Hepatocyte (in vitro differentiated cells): Measurements from ENCODE around the gene CDH22. TPM values are rescaled to one million over a fixed set of nuclear protein-coding genes. Genes with fewer than 3 reads are reported as not detected.

ENCODE experiments used
- DNase-seq: peaks from one replicate; pipeline ENCODE4 v3.0.0-alpha.2; 2016; ENCODE audit warnings: low spot score
- H2AFZ ChIP-seq: fragments of 200-600 bp; sonication (generic); 2 replicates; pipeline ENCODE4 v1.6.0; 2016; ENCODE audit warnings: antibody characterized with exemption, mild to moderate bottlenecking
- H3K27ac ChIP-seq: fragments of 200-600 bp; sonication (generic); 2 replicates; pipeline ENCODE4 v1.5.1; 2016; ENCODE audit warnings: mild to moderate bottlenecking
- H3K27me3 ChIP-seq: fragments of 200-600 bp; sonication (generic); 2 replicates; pipeline ENCODE4 v1.6.1; 2016
- H3K36me3 ChIP-seq: fragments of 200-600 bp; sonication (generic); replicated peaks from 2 replicates; pipeline ENCODE4 v1.5.1; 2016; ENCODE audit warnings: low read depth; ENCODE audit not compliant: insufficient read depth
- H3K4me1 ChIP-seq: fragments of 200-600 bp; sonication (generic); 2 replicates; pipeline ENCODE4 v1.5.1; 2016; ENCODE audit warnings: mild to moderate bottlenecking, moderate library complexity; ENCODE audit not compliant: insufficient read depth
- H3K4me2 ChIP-seq: fragments of 200-600 bp; sonication (generic); 2 replicates; pipeline ENCODE4 v1.6.0; 2016
- H3K4me3 ChIP-seq: fragments of 200-600 bp; sonication (generic); 2 replicates; pipeline ENCODE4 v1.5.1; 2016; ENCODE audit warnings: mild to moderate bottlenecking
- H3K79me2 ChIP-seq: fragments of 200-600 bp; sonication (generic); 2 replicates; pipeline ENCODE4 v1.6.0; 2017; ENCODE audit warnings: mild to moderate bottlenecking
- H3K9me2 ChIP-seq: fragments of 200-600 bp; sonication (generic); replicated peaks from 2 replicates; pipeline ENCODE4 v1.6.0; 2017; ENCODE audit warnings: mild to moderate bottlenecking; ENCODE audit not compliant: insufficient read depth
- H3K9me3 ChIP-seq: fragments of 200-600 bp; sonication (generic); 2 replicates; pipeline ENCODE4 v1.5.1; 2016; ENCODE audit warnings: low read depth, mild to moderate bottlenecking
- H4K20me1 ChIP-seq: fragments of 200-600 bp; sonication (generic); 2 replicates; pipeline ENCODE4 v1.6.0; 2016; ENCODE audit warnings: mild to moderate bottlenecking; ENCODE audit not compliant: insufficient read depth, poor library complexity, severe bottlenecking
- CTCF ChIP-seq: fragments of 200-600 bp; sonication (generic); IDR thresholded peaks from 2 replicates; pipeline ENCODE4 v1.5.1; 2016; ENCODE audit warnings: antibody characterized with exemption, mild to moderate bottlenecking; ENCODE audit not compliant: poor library complexity
- EZH2 ChIP-seq: fragments of 200-600 bp; sonication (generic); IDR thresholded peaks from 2 replicates; pipeline ENCODE4 v1.6.1; 2016; ENCODE audit warnings: antibody characterized with exemption, mild to moderate bottlenecking, borderline replicate concordance
- EZH2phosphoT487 ChIP-seq: fragments of 200-600 bp; sonication (generic); IDR thresholded peaks from one replicate; pipeline ENCODE4 v1.6.1; 2018; ENCODE audit warnings: antibody characterized with exemption, mild to moderate bottlenecking, low read depth, moderate library complexity; ENCODE audit not compliant: unreplicated experiment, severe bottlenecking
- WGBS: methylation state at CpG from one replicate; pipeline ENCODE4 v1.1.6; 2016; ENCODE audit warnings: low lambda C conversion rate; ENCODE audit errors: missing lambda C conversion rate; 5-methylcytosine and 5-hydroxymethylcytosine counted together
- polyA plus RNA-seq: library from polyadenylated mRNA; unstranded; fragments of >200 nt; fragmentation: Nextera tagmentation; extraction: Ambion mirVana; gene quantifications from 2 replicates; pipeline ENCODE4 v1.2.1, GENCODE V29; 2016
- total RNA-seq: library from RNA; depleted of rRNA; stranded (reverse); fragments of >200 nt; gene quantifications from 2 replicates; pipeline ENCODE4 v1.2.3, GENCODE V29; 2014

CDH22 gene
- total and polyA plus RNA-seq, 2 experiments from 2014 or later: not detected

- WGBS: 90% methylated on average over 13 of the region's 13 CpGs
- Histone ChIP-seq H4K20me1 (no peaks in the 10 kb centered on the region), H3K4me1 (no peaks in the 10 kb centered on the region), H3K27ac (no peak overlapping the region), H3K36me3 (no peaks in the 10 kb centered on the region), H3K27me3 (peaks cover 16% of the 10 kb centered on the region), H3K79me2 (no peaks in the 10 kb centered on the region), H3K9me2 (no peaks in the 10 kb centered on the region), H2AFZ (no peak overlapping the region), H3K4me2 (no peak overlapping the region), H3K4me3 (no peak overlapping the region), H3K9me3 (no peaks in the 10 kb centered on the region)
- DNase-seq: no peak
- TF ChIP-seq EZH2: no peak
- no peak for TF ChIP-seq CTCF
- TF ChIP-seq EZH2phosphoT487: no peak
These were observed 22.6 kb upstream of the CDH22 start for GRCh38 chr20:46330831-46331371.

GRCh38 chr20:46330072-46330763 is 21.9 kb upstream of the CDH22 start:
- H3K9me3 ChIP-seq: no peaks in the 10 kb centered on the region
- H3K4me2 ChIP-seq: no peak overlapping the region
- H3K36me3 ChIP-seq: no peaks in the 10 kb centered on the region
- H4K20me1 ChIP-seq: no peaks in the 10 kb centered on the region
- H2AFZ ChIP-seq: no peak overlapping the region
- WGBS: 89% methylated on average over 13 of the region's 13 CpGs
- no peaks in the 10 kb centered on the region for H3K9me2 ChIP-seq
- peaks cover 13% of the 10 kb centered on the region for H3K27me3 ChIP-seq
- no peak for TF ChIP-seq EZH2
- no peak for TF ChIP-seq EZH2phosphoT487
- no peak for TF ChIP-seq CTCF
- H3K27ac ChIP-seq: no peak overlapping the region
- H3K4me3 ChIP-seq: no peak overlapping the region
- no peaks in the 10 kb centered on the region for H3K4me1 ChIP-seq
- no peaks in the 10 kb centered on the region for H3K79me2 ChIP-seq
- DNase-seq: no peak

- no peak overlapping the region for H3K27ac ChIP-seq
- H2AFZ ChIP-seq: no peak overlapping the region
- H3K4me3 ChIP-seq: no peak overlapping the region
- H3K36me3 ChIP-seq: no peaks in the 10 kb centered on the region
- no peaks in the 10 kb centered on the region for H3K4me1 ChIP-seq
- H3K9me2 ChIP-seq: no peaks in the 10 kb centered on the region
- TF ChIP-seq CTCF (no peak), EZH2phosphoT487 (no peak), EZH2 (no peak)
- no peak overlapping the region for H3K4me2 ChIP-seq
- H3K9me3 ChIP-seq: no peaks in the 10 kb centered on the region
- DNase-seq: no peak
- no peaks in the 10 kb centered on the region for H3K79me2 ChIP-seq
- peaks cover 6% of the 10 kb centered on the region for H3K27me3 ChIP-seq
- 76% methylated on average over 9 of the region's 16 CpGs for WGBS
- H4K20me1 ChIP-seq: no peaks in the 10 kb centered on the region
These were observed 20.0 kb upstream of the CDH22 start for GRCh38 chr20:46328200-46328882.
